HG02678 (cell line): ENCODE measurements around the gene MTOR.
"Not testable (repeated sequence)": the region's sequence is repeated elsewhere in the genome, so short reads cannot be mapped to it uniquely, and the experiment has no call there.

Experiments
- ATAC-seq: cut with Tn5 transposase; IDR thresholded peaks from one replicate; pipeline ENCODE4 v1.9.1; 2021; ENCODE audit warnings: mild to moderate bottlenecking, moderate library complexity; ENCODE audit not compliant: unreplicated experiment

MTOR gene

GRCh38 chr1:11187000-11187399, 75.4 kb downstream of the MTOR start:
- no peak for ATAC-seq

- no peak for ATAC-seq
Observed at GRCh38 chr1:11184973-11185372, 77.4 kb downstream of the MTOR start.

- ATAC-seq = no peak
Observed at GRCh38 chr1:11182884-11183283, 79.5 kb downstream of the MTOR start.

- no peak for ATAC-seq
Observed at GRCh38 chr1:11180342-11180744, 82.0 kb downstream of the MTOR start.

GRCh38 chr1:11179749-11180148, 82.6 kb downstream of the MTOR start:
- not testable (repeated sequence) for ATAC-seq

- ATAC-seq = no peak
Observed at GRCh38 chr1:11179125-11179524, 83.2 kb downstream of the MTOR start.

GRCh38 chr1:11178021-11179015, 84.0 kb downstream of the MTOR start:
- no peak for ATAC-seq

- ATAC-seq = no peak
Observed at GRCh38 chr1:11176081-11176706, 86.2 kb downstream of the MTOR start.

- ATAC-seq = no peak
Observed at GRCh38 chr1:11175461-11175860, 86.9 kb downstream of the MTOR start.

- ATAC-seq = no peak
Observed at GRCh38 chr1:11174261-11174942, 87.9 kb downstream of the MTOR start.

- ATAC-seq = no peak
Observed at GRCh38 chr1:11170102-11170501, 92.2 kb downstream of the MTOR start.

- ATAC-seq = no peak
Observed at GRCh38 chr1:11169202-11169601, 93.1 kb downstream of the MTOR start.

- no peak for ATAC-seq
Observed at GRCh38 chr1:11168731-11169130, 93.6 kb downstream of the MTOR start.

GRCh38 chr1:11166744-11167143, 95.6 kb downstream of the MTOR start:
- ATAC-seq = not testable (repeated sequence)

GRCh38 chr1:11162752-11163151, 99.6 kb downstream of the MTOR start:
- not testable (repeated sequence) for ATAC-seq

- no peak for ATAC-seq
Observed at GRCh38 chr1:11158720-11159321, 103.5 kb downstream of the MTOR start.

GRCh38 chr1:11158291-11158690, 104.1 kb downstream of the MTOR start:
- ATAC-seq = no peak

GRCh38 chr1:11157867-11158266, 104.5 kb downstream of the MTOR start:
- ATAC-seq = no peak

GRCh38 chr1:11157394-11157793, 105.0 kb downstream of the MTOR start:
- no peak for ATAC-seq

GRCh38 chr1:11156963-11157362, 105.4 kb downstream of the MTOR start:
- no peak for ATAC-seq

GRCh38 chr1:11156441-11156840, 105.9 kb downstream of the MTOR start:
- no peak for ATAC-seq
